Frontal cortex (tissue), 4 donors: ENCODE data around the gene TPCN2. TPM values are rescaled to one million over a fixed set of nuclear protein-coding genes. Genes with fewer than 3 reads are reported as not detected.
A peak's percentile ranks its signal among the peaks of the same experiment; 100 is the strongest.

ENCODE experiments used
- DNase-seq, 2 donors: peaks; one replicate each; pipeline ENCODE4 v3.0.0; 2012; ENCODE audit warnings: low spot score in 2 of 2
- FAIRE-seq: peaks from 2 replicates; lab custom pipeline; 2012; peaks lifted over from hg19 to GRCh38; lab: Jason Lieb, UNC
- total RNA-seq: library from RNA; depleted of rRNA; stranded (reverse); fragments of >200 nt; gene quantifications from one replicate; pipeline ENCODE4 v1.2.3, GENCODE V29; 2014
- donor health status: control.
- donor health status: control.
- donor health status: control.

Gene TPCN2
- total RNA-seq, 1 donor from 2014 or later: 6.1 TPM

- no peak for FAIRE-seq
- DNase-seq: no peak
Observed at GRCh38 chr11:69054397-69055211, 5.9 kb downstream of the TPCN2 start.

- FAIRE-seq (no peak), DNase-seq (no peak)
Observed at GRCh38 chr11:69055212-69055586, 6.5 kb downstream of the TPCN2 start.

GRCh38 chr11:69055598-69056516 is 7.1 kb downstream of the TPCN2 start:
- peak in 1 of 2 donors; percentile 63 for DNase-seq
- no peak for FAIRE-seq

- FAIRE-seq (no peak), DNase-seq (no peak)
Observed at GRCh38 chr11:69057236-69057635, 8.5 kb downstream of the TPCN2 start.

GRCh38 chr11:69057801-69058200 is 9.1 kb downstream of the TPCN2 start:
- no peak for FAIRE-seq
- DNase-seq: no peak

GRCh38 chr11:69058511-69059270 is 10.0 kb downstream of the TPCN2 start:
- DNase-seq: no peak
- no peak for FAIRE-seq

- no peak for DNase-seq
- no peak for FAIRE-seq
Observed at GRCh38 chr11:69059429-69059828, 10.7 kb downstream of the TPCN2 start.

GRCh38 chr11:69059985-69060384 is 11.3 kb downstream of the TPCN2 start:
- no peak for FAIRE-seq
- DNase-seq: no peak

- DNase-seq: no peak
- no peak for FAIRE-seq
Observed at GRCh38 chr11:69060806-69061712, 12.3 kb downstream of the TPCN2 start.

- DNase-seq (no peak), FAIRE-seq (no peak)
Observed at GRCh38 chr11:69061713-69062053, 13.0 kb downstream of the TPCN2 start.

- FAIRE-seq (no peak), DNase-seq (no peak)
Observed at GRCh38 chr11:69062169-69062855, 13.6 kb downstream of the TPCN2 start.

- no peak for FAIRE-seq
- DNase-seq: no peak
Observed at GRCh38 chr11:69062873-69063651, 14.3 kb downstream of the TPCN2 start.

GRCh38 chr11:69063652-69064260 is 15.0 kb downstream of the TPCN2 start:
- no peak for DNase-seq
- no peak for FAIRE-seq

- DNase-seq: no peak
- FAIRE-seq: no peak
Observed at GRCh38 chr11:69064394-69064957, 15.7 kb downstream of the TPCN2 start.

GRCh38 chr11:69065147-69065710 is 16.5 kb downstream of the TPCN2 start:
- no peak for FAIRE-seq
- no peak for DNase-seq

GRCh38 chr11:69066122-69067112 is 17.7 kb downstream of the TPCN2 start:
- FAIRE-seq (no peak), DNase-seq (no peak)
